Kidney (tissue), 14 donors: Measurements from ENCODE around the gene APEX1. TPM values are rescaled to one million over a fixed set of nuclear protein-coding genes. Genes with fewer than 3 reads are reported as not detected.

Experiments used
- DNase-seq, 5 donors: peaks; one replicate each; pipeline ENCODE4 v3.0.0-alpha.2; 2013 to 2020
- FAIRE-seq: peaks from 2 replicates; lab custom pipeline; 2012; peaks lifted over from hg19 to GRCh38; lab: Jason Lieb, UNC
- H3K27ac ChIP-seq, 2 donors: one replicate each; pipeline ENCODE4 v1.7.0; 2013; ENCODE audit warnings: low read depth in 2 of 2, low read length in 2 of 2, inconsistent platforms in 1 of 2
- H3K27me3 ChIP-seq: one replicate; pipeline ENCODE4 v1.7.1; 2013; ENCODE audit warnings: low read length, inconsistent platforms; ENCODE audit not compliant: control insufficient read depth, insufficient read depth
- H3K36me3 ChIP-seq, 3 donors: one replicate each; pipeline versions ENCODE4 v1.7.0 to v1.7.1; 2013; ENCODE audit warnings: low read length in 3 of 3, control low read depth in 1 of 3, inconsistent platforms in 1 of 3; ENCODE audit not compliant: insufficient read depth in 3 of 3, control insufficient read depth in 2 of 3
- H3K4me1 ChIP-seq, 3 donors: one replicate each; pipeline versions ENCODE4 v1.7.0 to v1.7.1; 2013; ENCODE audit warnings: low read length in 3 of 3, inconsistent platforms in 1 of 3, low read depth in 1 of 3; ENCODE audit not compliant: control insufficient read depth in 2 of 3, insufficient read depth in 2 of 3
- H3K4me3 ChIP-seq, 3 donors: one replicate each; pipeline versions ENCODE4 v1.7.0 to v1.8.1; 2013; ENCODE audit warnings: low read length in 3 of 3, control low read depth in 1 of 3, inconsistent platforms in 1 of 3
- H3K9ac ChIP-seq, 3 donors: one replicate each; pipeline versions ENCODE4 v1.7.0 to v1.7.1; 2013; ENCODE audit warnings: low read length in 3 of 3, control low read depth in 1 of 3, inconsistent platforms in 1 of 3
- H3K9me3 ChIP-seq, 3 donors: one replicate each; pipeline versions ENCODE4 v1.7.0 to v1.7.1; 2013; ENCODE audit warnings: low read length in 3 of 3, control low read depth in 1 of 3, inconsistent platforms in 1 of 3; ENCODE audit not compliant: control insufficient read depth in 2 of 3, insufficient read depth in 1 of 3
- intact Hi-C: fragments of 100-400 bp; cut with DNase I; formaldehyde crosslinking; loops from one replicate; pipeline ENCODE4 v1.11.1; 2022
- polyA plus RNA-seq: library from polyadenylated mRNA; stranded (reverse); fragments of 350-450 nt; fragmentation: Illumina TruSeq; extraction: RNeasy Lipid Tissue Mini Kit (QIAGEN cat#74804); gene quantifications from one replicate; pipeline ENCODE4 v1.2.3, GENCODE V29; 2014; ENCODE audit warnings: low read depth, low replicate concordance; ENCODE audit not compliant: insufficient read depth
- total RNA-seq: library from RNA; stranded (reverse); fragmentation: NEBNext Ultra II Directional; extraction: Animal tissue kit (Norgen Biotek cat#: 25700); gene quantifications from one replicate; pipeline ENCODE4 v1.2.1, GENCODE V29; 2021
- TF ChIP-seq, protein P1 (sequence below): IDR thresholded peaks from 3 replicates; pipeline ENCODE4 v1.5.1; 2012; ENCODE audit warnings: mild to moderate bottlenecking, moderate library complexity, borderline replicate concordance; ENCODE audit not compliant: insufficient read depth; ENCODE audit errors: extremely low read depth
- donor health status: control.
- donor health status: control.
- donor health status: control.
- donor health status: control.
- donor health status: control.
- donor health status: DM: yes; HTN: yes; CAD: no.
- donor health status: Normal renal cell carcinoma (clear cell type).

The APEX1 gene
- total and polyA plus RNA-seq, 2 donors from 2014 or later, result 109 to 119 TPM

DNA sequence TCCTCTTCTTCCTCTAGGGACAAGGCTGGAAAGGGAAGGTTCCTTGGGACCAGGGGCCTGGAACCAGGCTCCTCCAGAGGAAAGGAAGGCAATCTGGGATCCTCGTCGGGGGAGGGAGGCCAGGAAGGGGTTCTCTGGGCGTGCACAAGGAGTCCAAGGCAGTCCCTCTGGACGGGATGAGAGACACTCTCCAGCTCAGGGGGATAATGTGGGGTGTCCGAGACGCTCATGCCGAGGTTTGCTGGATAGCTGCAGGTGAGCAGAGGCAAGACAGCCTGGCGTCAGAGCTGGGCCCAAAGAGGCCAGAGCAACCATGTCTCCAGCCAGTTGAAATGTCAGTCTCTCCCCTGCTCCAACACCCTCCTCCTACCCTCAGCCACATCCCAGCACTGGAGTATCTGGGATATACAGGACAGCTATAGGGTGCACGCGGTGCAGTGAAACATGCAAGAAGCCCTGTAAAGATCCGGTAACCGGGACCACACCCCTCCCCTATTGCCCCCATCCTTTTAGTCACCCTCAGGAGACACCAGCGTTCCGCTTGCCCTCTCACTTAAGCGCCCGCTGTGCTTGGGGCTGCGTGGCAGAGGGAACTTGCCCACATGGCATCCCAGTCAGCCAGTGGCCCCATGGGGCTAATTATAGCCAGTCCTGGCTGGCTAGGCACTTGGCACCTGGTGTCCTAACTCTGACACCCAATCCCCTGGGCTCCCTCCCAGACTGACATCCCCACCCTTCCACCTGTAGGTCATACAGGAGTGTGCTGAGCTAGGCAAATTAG, 19.3 kb upstream of the APEX1 start, which contains the start of gene KLHL33:
Gene KLHL33, minus strand, starts transcription at position 585 of the 781 bp plus-strand sequence. Its CDS starts 355 bp downstream, at position 230.
- H3K36me3 ChIP-seq, result no peaks in the 10 kb centered on the region
- no peak within 1 kb of the TSS for H3K9ac ChIP-seq
- peaks cover 0 to 9% (median 0%) of the 10 kb centered on the region in 3 donors for H3K4me1 ChIP-seq
- H3K27ac ChIP-seq, result no peak within 1 kb of the TSS
- TF ChIP-seq, protein P1, sequence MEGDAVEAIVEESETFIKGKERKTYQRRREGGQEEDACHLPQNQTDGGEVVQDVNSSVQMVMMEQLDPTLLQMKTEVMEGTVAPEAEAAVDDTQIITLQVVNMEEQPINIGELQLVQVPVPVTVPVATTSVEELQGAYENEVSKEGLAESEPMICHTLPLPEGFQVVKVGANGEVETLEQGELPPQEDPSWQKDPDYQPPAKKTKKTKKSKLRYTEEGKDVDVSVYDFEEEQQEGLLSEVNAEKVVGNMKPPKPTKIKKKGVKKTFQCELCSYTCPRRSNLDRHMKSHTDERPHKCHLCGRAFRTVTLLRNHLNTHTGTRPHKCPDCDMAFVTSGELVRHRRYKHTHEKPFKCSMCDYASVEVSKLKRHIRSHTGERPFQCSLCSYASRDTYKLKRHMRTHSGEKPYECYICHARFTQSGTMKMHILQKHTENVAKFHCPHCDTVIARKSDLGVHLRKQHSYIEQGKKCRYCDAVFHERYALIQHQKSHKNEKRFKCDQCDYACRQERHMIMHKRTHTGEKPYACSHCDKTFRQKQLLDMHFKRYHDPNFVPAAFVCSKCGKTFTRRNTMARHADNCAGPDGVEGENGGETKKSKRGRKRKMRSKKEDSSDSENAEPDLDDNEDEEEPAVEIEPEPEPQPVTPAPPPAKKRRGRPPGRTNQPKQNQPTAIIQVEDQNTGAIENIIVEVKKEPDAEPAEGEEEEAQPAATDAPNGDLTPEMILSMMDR, result no peak
- peak within 1 kb of the TSS in 2 of 3 donors; percentile 50 to 55 for H3K4me3 ChIP-seq
- DNase-seq (no peak), FAIRE-seq (no peak)
- intact Hi-C loops, result no loop called here
- peaks cover 3% of the 10 kb centered on the region for H3K27me3 ChIP-seq
- no peaks in the 10 kb centered on the region for H3K9me3 ChIP-seq

DNA sequence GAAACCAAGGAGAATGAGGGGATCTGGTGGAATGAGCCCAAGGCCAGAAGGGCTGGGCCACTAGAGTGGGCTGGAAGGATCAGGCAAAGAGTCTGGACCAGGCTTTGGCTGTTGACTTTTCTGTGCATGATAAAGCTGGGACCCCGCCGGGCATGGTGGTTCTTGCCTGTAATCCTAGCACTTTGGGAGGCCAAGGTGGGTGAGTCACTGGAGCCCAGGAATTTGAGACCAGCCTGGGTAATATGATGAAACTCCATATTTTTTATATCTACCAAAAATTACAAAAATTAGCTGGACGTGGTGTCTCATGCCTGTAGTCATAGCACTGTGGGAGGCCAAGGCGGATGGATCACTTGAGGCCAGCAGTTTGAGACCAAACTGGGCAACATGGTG, 18.7 kb upstream of the APEX1 start:
- no peak overlapping the region for H3K27ac ChIP-seq

DNA sequence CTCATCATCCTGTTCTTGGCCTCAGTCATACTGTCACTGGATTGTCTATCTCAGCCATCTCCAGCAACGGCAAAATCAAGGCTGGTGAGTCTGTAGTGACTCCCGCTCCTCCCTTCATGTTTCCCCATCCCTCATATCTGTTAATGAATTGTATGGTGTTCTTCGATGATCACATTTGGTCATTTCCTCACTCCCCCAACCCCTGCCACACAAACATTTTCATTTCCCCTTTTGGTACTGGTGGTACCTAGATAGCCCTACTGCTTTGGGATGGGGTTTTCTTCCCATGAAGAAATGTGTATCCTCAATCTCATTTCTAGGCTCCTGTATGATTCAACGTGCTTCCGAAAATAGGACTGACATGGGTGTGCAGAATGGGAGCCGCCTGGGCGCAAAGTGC, 16.4 kb upstream of the APEX1 start:
- Histone ChIP-seq H3K27ac (no peak overlapping the region), H3K9me3 (no peaks in the 10 kb centered on the region), H3K36me3 (no peaks in the 10 kb centered on the region), H3K9ac (no peak overlapping the region), H3K4me1 (peaks cover 0 to 9% (median 0%) of the 10 kb centered on the region in 3 donors), H3K4me3 (no peak overlapping the region), H3K27me3 (peaks cover 3% of the 10 kb centered on the region)
- FAIRE-seq, result no peak
- TF ChIP-seq, protein P1, result no peak
- no peak for DNase-seq
- intact Hi-C loops, result no loop called here

More for the DNA sequence above, 18.7 kb upstream of the APEX1 start:
- peaks cover 3% of the 10 kb centered on the region for H3K27me3 ChIP-seq
- TF ChIP-seq, protein P1, result no peak
- no peak overlapping the region for H3K9ac ChIP-seq
- DNase-seq (no peak), FAIRE-seq (no peak)
- H3K9me3 ChIP-seq, result no peaks in the 10 kb centered on the region
- H3K4me1 ChIP-seq, result peaks cover 0 to 9% (median 0%) of the 10 kb centered on the region in 3 donors
- H3K36me3 ChIP-seq, result no peaks in the 10 kb centered on the region
- intact Hi-C loops, result no loop called here
- H3K4me3 ChIP-seq, result no peak overlapping the region
